ENCODE measurements around the gene VSTM2L.

VSTM2L gene

DNA sequence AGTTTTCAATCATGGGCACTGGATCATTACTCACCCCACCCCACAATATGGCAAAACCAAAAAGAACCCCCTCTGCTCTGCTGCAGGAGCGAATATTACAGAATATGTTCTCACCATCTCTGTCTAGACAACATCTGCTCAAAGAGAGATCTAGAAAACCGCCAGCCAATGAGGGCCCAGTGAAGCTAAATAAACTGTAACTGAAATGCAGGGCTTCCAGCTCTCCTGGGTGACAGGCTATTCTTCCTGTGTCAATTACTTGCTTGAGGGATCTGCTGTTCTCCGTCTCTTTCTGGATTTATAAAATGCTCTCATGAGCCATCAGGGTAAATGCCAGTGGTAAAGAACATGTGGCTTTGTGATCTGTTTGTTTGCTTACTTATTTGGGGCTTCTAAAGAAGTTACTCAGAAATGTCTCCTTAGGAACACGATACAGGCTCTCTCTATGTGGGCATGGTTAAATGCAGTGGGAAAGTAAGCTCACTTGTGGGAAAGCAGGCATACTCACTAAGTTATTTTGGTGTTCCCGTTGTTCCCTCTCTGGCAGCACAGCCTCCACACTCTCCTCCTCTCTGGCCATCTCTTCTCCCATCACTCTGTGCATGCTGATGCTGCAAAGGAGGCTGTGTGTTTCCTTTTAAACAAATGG is 85.5 kb downstream of the VSTM2L start:
- TF ChIP-seq, protein P1, sequence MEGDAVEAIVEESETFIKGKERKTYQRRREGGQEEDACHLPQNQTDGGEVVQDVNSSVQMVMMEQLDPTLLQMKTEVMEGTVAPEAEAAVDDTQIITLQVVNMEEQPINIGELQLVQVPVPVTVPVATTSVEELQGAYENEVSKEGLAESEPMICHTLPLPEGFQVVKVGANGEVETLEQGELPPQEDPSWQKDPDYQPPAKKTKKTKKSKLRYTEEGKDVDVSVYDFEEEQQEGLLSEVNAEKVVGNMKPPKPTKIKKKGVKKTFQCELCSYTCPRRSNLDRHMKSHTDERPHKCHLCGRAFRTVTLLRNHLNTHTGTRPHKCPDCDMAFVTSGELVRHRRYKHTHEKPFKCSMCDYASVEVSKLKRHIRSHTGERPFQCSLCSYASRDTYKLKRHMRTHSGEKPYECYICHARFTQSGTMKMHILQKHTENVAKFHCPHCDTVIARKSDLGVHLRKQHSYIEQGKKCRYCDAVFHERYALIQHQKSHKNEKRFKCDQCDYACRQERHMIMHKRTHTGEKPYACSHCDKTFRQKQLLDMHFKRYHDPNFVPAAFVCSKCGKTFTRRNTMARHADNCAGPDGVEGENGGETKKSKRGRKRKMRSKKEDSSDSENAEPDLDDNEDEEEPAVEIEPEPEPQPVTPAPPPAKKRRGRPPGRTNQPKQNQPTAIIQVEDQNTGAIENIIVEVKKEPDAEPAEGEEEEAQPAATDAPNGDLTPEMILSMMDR (IDR thresholded peaks at IDR 0.05; ENCODE audit: low read depth, low read length): no peak
- no peak for TF ChIP-seq EZH2phosphoT487 (IDR thresholded peaks at IDR 0.05; ENCODE audit: low read depth)
- Histone ChIP-seq H3K36me3 (replicated peaks; ENCODE audit: low read depth, low read length) (peaks cover 67% of the 10 kb centered on the region), H3K79me2 (ENCODE audit: low read length) (no peaks in the 10 kb centered on the region), H2AFZ (ENCODE audit: low read depth, low read length) (no peak overlapping the region), H3K9me3 (ENCODE audit: insufficient read depth, low read length) (no peaks in the 10 kb centered on the region), H3K27me3 (ENCODE audit: low read depth, low read length) (no peaks in the 10 kb centered on the region), H3K4me2 (ENCODE audit: low read length) (no peak overlapping the region), H3K27ac (ENCODE audit: low read length) (no peak overlapping the region), H4K20me1 (ENCODE audit: insufficient read depth, low read length) (peaks cover 7% of the 10 kb centered on the region), H3K4me3 (ENCODE audit: low read length) (no peak overlapping the region), H3K9ac (ENCODE audit: low read length) (no peak overlapping the region), H3K4me1 (ENCODE audit: low read length) (peaks cover 40% of the 10 kb centered on the region)

DNA sequence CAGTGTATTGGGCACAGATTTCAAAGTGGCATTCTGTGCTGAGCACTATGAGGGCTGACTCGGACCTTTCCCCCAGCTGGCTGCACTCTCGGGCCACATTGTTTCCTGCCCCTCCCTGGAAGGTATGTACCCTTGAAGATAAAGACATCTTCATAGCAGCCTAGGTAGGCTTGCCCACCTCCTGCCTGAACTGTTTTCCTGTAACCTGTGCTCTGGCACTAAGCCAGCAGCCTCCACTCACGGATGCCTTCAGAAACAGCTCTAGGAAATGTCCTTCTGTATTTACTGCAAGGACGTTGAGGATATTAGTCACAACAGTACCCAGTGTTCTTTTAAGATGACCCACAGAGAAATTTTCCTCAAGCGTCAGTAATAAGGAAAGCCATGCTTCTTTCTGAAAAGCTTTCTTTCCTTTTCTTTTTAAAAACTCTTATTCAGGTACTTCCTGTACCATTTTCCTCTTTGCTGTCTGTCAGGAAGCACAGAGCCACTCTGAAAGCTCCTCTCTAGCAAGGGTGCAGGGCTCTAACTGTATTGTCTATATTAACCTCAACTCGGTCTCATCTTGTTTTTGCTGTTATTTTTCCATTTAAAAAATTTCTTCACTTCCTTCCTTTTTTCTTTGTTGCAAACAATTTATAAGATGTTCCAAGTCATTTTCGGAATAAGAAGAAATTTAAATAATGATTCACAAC is 86.8 kb downstream of the VSTM2L start:
- H4K20me1 ChIP-seq (ENCODE audit: insufficient read depth, low read length): peaks cover 7% of the 10 kb centered on the region
- H3K27me3 ChIP-seq (ENCODE audit: low read depth, low read length): no peaks in the 10 kb centered on the region
- no peak overlapping the region for H3K4me3 ChIP-seq (ENCODE audit: low read length)
- H2AFZ ChIP-seq (ENCODE audit: low read depth, low read length): no peak overlapping the region
- H3K27ac ChIP-seq (ENCODE audit: low read length): no peak overlapping the region
- H3K4me2 ChIP-seq (ENCODE audit: low read length): peak overlapping the region; percentile 47; the same call in 1 of the 2 replicates
- no peak overlapping the region for H3K9ac ChIP-seq (ENCODE audit: low read length)
- H3K79me2 ChIP-seq (ENCODE audit: low read length): no peaks in the 10 kb centered on the region
- H3K36me3 ChIP-seq (replicated peaks; ENCODE audit: low read depth, low read length): peaks cover 75% of the 10 kb centered on the region
- no peaks in the 10 kb centered on the region for H3K9me3 ChIP-seq (ENCODE audit: insufficient read depth, low read length)
- TF ChIP-seq, protein P1 (IDR thresholded peaks at IDR 0.05; ENCODE audit: low read depth, low read length): no peak
- TF ChIP-seq EZH2phosphoT487 (IDR thresholded peaks at IDR 0.05; ENCODE audit: low read depth): no peak
- H3K4me1 ChIP-seq (ENCODE audit: low read length): peaks cover 40% of the 10 kb centered on the region

DNA sequence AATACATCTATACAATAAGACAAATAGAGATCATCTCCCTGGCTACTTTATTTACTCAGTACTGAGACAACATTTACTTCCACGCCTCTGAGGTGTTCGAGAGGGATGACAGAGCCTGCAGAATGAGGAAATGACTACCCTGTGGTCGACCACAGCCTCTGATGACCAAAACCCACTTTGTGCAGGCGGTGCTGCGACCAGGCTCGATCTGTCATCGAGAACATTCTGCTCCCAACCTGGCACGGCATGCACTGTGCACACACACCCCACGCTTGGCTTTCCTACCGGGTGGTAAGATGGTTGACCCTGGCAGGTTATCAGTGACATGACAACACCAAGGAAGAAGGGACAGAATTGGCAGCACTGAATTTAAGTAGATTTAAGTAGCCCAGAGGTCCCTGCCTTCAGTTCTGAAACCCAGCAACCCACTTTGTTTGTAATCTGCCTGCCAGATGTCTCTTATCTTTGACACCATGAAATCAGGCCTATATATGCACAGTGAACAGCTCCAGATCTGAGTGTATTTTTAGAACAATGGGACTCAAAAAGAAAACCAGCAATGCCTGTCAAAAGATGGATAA is 87.7 kb downstream of the VSTM2L start:
- Histone ChIP-seq H3K4me1 (ENCODE audit: low read length) (peaks cover 34% of the 10 kb centered on the region), H4K20me1 (ENCODE audit: insufficient read depth, low read length) (peaks cover 7% of the 10 kb centered on the region), H3K36me3 (replicated peaks; ENCODE audit: low read depth, low read length) (peaks cover 83% of the 10 kb centered on the region), H3K79me2 (ENCODE audit: low read length) (no peaks in the 10 kb centered on the region), H3K4me3 (ENCODE audit: low read length) (0 out of 2 replicates have a peak overlapping the region, but pooled peaks have one; percentile 2), H3K4me2 (ENCODE audit: low read length) (peak overlapping the region; percentile 47), H2AFZ (ENCODE audit: low read depth, low read length) (no peak overlapping the region), H3K9ac (ENCODE audit: low read length) (no peak overlapping the region), H3K9me3 (ENCODE audit: insufficient read depth, low read length) (no peaks in the 10 kb centered on the region), H3K27ac (ENCODE audit: low read length) (no peak overlapping the region), H3K27me3 (ENCODE audit: low read depth, low read length) (no peaks in the 10 kb centered on the region)
- TF ChIP-seq, protein P1 (IDR thresholded peaks at IDR 0.05; ENCODE audit: low read depth, low read length): no peak
- TF ChIP-seq EZH2phosphoT487 (IDR thresholded peaks at IDR 0.05; ENCODE audit: low read depth): no peak

DNA sequence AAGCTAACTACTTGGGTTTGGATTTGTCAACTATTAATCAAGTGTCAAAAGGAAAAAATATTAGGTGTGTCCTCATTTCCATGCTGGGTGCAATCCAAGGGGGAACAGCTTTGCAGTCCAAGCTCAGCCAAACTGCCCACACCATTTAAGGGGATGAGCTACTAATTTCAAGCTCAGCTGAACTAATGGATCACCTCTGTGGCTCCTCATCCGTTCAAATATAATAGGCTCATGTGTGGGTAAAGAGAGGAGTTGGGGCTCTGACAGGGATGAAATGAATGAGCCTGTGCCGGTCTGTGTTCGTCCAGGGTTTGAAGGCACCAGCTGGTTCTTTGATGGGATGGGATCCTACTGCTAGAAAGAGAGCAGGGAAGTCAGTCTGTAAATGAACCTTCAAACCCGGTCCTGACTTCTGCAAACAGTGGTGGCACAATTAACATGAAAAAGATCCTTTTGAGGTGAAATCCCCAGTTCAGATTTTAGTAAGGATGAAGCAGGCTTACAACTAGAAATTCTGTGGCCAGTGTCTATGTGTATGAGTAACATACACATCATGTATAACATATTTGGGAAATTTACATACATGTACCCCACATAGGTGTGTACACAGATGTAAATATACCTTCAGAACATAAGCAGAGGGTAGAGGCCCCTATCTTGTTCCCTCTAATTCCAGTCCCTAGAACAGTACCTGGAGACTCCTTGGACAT is 88.4 kb downstream of the VSTM2L start:
- no peak for TF ChIP-seq EZH2phosphoT487 (IDR thresholded peaks at IDR 0.05; ENCODE audit: low read depth)
- TF ChIP-seq, protein P1 (IDR thresholded peaks at IDR 0.05; ENCODE audit: low read depth, low read length): no peak
- Histone ChIP-seq H4K20me1 (ENCODE audit: insufficient read depth, low read length) (peaks cover 7% of the 10 kb centered on the region), H3K27ac (ENCODE audit: low read length) (no peak overlapping the region), H3K4me3 (ENCODE audit: low read length) (no peak overlapping the region), H3K36me3 (replicated peaks; ENCODE audit: low read depth, low read length) (peaks cover 85% of the 10 kb centered on the region), H3K4me2 (ENCODE audit: low read length) (peak overlapping the region; percentile 47), H3K4me1 (ENCODE audit: low read length) (peaks cover 34% of the 10 kb centered on the region), H3K27me3 (ENCODE audit: low read depth, low read length) (no peaks in the 10 kb centered on the region), H3K9ac (ENCODE audit: low read length) (no peak overlapping the region), H2AFZ (ENCODE audit: low read depth, low read length) (no peak overlapping the region), H3K9me3 (ENCODE audit: insufficient read depth, low read length) (no peaks in the 10 kb centered on the region), H3K79me2 (ENCODE audit: low read length) (no peaks in the 10 kb centered on the region)

All from OCI-LY3 (cell line).